GM06990 (cell line): ENCODE measurements around the gene SMCR8.

Experiments
- DNase-seq: peaks from one replicate; pipeline ENCODE4 v3.0.0-alpha.2; 2011; ENCODE audit not compliant: insufficient read length; ENCODE audit errors: extremely low read depth
- H3K27me3 ChIP-seq: replicated peaks from 2 replicates; pipeline ENCODE4 v1.6.0; 2011; ENCODE audit warnings: low read length; ENCODE audit not compliant: control insufficient read depth, insufficient read depth
- H3K36me3 ChIP-seq: 2 replicates; pipeline ENCODE4 v1.5.1; 2011; ENCODE audit warnings: low read length; ENCODE audit not compliant: control insufficient read depth, insufficient read depth
- H3K4me3 ChIP-seq: replicated peaks from 2 replicates; pipeline ENCODE4 v1.5.1; 2011; ENCODE audit warnings: low read depth, mild to moderate bottlenecking, control low read depth, low read length
- TF ChIP-seq, protein P1 (sequence below): IDR thresholded peaks from 2 replicates; pipeline ENCODE4 v1.5.1; 2011; ENCODE audit warnings: low read length, control low read depth, mild to moderate bottlenecking, inconsistent platforms; ENCODE audit not compliant: insufficient read depth, poor library complexity, severe bottlenecking

SMCR8 gene

DNA sequence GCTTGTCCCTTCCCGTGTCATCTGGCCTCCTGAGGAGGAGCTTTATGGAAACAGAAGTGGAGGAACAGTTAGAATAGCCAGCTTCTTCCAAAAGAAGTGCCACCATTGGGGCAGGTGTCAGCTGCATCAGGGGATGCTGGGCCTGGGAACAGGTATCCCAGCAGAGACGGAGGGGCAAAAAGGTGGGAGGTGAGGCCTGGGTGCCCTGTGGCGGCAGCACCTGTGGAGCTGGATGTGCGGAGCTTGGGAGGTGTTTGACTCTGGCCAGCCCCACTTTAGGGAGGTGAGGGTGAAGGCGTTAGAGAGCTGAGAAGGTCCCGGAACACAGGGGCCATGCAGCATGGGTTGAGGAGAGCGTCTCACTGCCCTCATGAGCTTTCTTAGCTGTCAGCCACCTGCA, 5.2 kb downstream of the SMCR8 start:
- H3K4me3 ChIP-seq, result no peak overlapping the region
- H3K36me3 ChIP-seq, result peaks cover 33% of the 10 kb centered on the region
- DNase-seq, result no peak
- H3K27me3 ChIP-seq, result no peaks in the 10 kb centered on the region
- TF ChIP-seq, protein P1, sequence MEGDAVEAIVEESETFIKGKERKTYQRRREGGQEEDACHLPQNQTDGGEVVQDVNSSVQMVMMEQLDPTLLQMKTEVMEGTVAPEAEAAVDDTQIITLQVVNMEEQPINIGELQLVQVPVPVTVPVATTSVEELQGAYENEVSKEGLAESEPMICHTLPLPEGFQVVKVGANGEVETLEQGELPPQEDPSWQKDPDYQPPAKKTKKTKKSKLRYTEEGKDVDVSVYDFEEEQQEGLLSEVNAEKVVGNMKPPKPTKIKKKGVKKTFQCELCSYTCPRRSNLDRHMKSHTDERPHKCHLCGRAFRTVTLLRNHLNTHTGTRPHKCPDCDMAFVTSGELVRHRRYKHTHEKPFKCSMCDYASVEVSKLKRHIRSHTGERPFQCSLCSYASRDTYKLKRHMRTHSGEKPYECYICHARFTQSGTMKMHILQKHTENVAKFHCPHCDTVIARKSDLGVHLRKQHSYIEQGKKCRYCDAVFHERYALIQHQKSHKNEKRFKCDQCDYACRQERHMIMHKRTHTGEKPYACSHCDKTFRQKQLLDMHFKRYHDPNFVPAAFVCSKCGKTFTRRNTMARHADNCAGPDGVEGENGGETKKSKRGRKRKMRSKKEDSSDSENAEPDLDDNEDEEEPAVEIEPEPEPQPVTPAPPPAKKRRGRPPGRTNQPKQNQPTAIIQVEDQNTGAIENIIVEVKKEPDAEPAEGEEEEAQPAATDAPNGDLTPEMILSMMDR, result no peak

DNA sequence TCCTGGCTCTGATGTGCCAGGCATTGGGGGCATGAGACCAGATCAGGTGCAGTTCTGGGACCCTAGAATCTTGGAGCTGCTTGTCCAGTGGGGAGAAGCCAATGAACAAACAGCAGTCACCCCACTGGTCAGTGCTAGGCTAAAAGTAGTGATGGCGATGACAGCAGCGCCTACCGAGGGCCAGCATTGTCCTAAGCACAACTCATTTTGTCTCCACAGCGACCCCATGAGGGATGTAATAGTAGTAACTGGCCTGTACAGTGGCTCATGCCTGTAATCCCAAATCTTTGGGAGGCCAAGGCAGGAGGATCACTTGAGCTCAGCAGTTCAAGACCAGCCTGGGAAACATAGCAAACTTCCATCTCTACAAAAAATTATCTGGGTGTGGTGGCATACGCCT, 6.2 kb downstream of the SMCR8 start:
- no peak for DNase-seq
- TF ChIP-seq, protein P1, result peak; percentile 5
- peaks cover 33% of the 10 kb centered on the region for H3K36me3 ChIP-seq

DNA sequence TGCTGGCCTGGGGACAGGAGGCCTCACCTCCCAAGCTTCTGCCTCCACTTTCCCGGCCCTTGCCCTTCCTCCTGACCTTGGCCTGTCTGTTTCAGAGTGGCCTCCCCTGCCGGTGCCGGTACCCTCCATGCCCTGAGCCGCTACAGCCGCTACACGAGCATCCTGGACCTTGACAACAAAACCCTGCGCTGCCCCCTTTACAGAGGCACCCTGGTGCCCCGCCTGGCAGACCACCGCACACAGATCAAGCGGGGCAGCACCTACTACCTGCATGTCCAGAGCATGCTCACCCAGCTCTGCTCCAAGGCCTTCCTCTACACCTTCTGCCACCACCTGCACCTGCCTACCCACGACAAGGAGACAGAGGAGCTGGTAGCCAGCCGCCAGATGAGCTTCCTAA, 7.4 kb downstream of the SMCR8 start:
- no peak for DNase-seq
- peaks cover 35% of the 10 kb centered on the region for H3K36me3 ChIP-seq
- TF ChIP-seq, protein P1, result no peak
- H3K27me3 ChIP-seq, result no peaks in the 10 kb centered on the region
- H3K4me3 ChIP-seq, result no peak overlapping the region

More for the DNA sequence above, 6.2 kb downstream of the SMCR8 start:
- Histone ChIP-seq H3K4me3 (no peak overlapping the region), H3K27me3 (no peaks in the 10 kb centered on the region)

DNA sequence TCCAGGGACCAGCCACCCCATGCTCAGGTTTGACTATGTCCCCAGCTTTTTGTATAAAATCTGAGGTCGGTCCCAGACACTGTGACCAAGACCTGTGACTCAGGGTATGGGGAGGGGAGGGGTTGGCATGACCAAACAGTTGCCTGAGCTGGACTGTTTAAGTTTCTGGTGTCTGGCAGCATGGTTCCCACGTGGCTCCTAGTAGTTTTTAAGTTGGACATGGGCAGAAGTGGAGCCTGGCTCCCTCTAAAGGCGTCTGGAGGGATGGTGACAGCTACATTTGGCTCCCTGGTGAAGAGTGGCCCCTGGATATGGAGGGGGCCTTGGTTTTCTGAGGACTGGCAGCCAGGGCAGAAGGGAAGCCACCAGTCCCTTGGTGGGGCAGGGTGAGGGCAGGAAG, 7.9 kb downstream of the SMCR8 start:
- Histone ChIP-seq H3K4me3 (no peak overlapping the region), H3K27me3 (no peaks in the 10 kb centered on the region), H3K36me3 (peaks cover 36% of the 10 kb centered on the region)
- TF ChIP-seq, protein P1, result peak; percentile 20
- DNase-seq, result no peak

DNA sequence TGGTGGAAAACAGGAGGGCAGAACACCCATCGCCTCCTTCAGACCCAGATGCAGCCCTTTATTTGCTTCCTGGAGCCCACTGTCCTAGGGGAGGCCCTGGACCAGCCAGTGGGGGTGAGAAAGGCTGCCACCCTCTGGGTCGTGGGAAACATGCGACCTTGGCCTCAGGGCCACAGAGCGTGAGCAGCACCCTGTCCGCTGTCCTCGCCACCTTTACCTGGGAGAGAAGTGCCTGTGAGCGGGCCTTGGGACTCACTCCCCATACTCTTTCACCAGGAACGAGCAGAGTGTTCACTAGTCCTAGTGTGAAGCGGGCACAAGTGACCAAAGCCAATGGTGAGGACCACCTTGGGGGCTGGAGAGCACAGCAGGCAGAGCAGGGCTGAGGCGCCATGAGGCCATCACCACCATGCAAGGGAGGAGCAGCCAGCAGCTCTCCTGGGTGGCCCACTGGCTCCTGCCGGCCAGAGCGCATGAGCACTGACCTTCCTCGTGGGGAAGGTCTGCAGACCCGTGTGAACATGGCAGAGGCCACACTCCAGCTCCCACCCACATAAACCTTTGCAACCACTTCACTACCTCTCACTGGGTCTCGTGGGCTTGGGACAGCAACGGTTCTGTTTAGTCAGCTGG, 8.5 kb downstream of the SMCR8 start:
- H3K36me3 ChIP-seq, result peaks cover 36% of the 10 kb centered on the region
- no peak for DNase-seq
- no peaks in the 10 kb centered on the region for H3K27me3 ChIP-seq
- TF ChIP-seq, protein P1, result no peak
- no peak overlapping the region for H3K4me3 ChIP-seq
